SK-N-SH treated with all-trans-retinoic acid at 6 μM for 48 hours (cell line): Measurements from ENCODE around the gene MIAT.

ENCODE experiments used
- ATAC-seq: fragments of 200-7000 bp; cut with Tn5 transposase; 3 replicates; pipeline ENCODE4 v1.9.1; 2020; ENCODE audit warnings: mild to moderate bottlenecking, moderate library complexity
- ARNTL ChIP-seq: fragments of 450-650 bp; formaldehyde crosslinking; IDR thresholded peaks from 2 replicates; pipeline ENCODE4 v1.5.0; 2020; ENCODE audit warnings: low read depth, mild to moderate bottlenecking, moderate library complexity, borderline replicate concordance
- CREB5 ChIP-seq: fragments of 250-450 bp; sonication (Bioruptor Pico); IDR thresholded peaks from 2 replicates; pipeline ENCODE4 v1.5.1; 2020; ENCODE audit warnings: low read depth, mild to moderate bottlenecking, moderate library complexity
- CSRNP3 ChIP-seq: fragments of 250-450 bp; sonication (Bioruptor Pico); IDR thresholded peaks from 2 replicates; pipeline ENCODE4 v1.5.1; 2021; ENCODE audit warnings: mild to moderate bottlenecking, moderate library complexity
- GLIS3 ChIP-seq: fragments of 250-450 bp; sonication (Bioruptor Pico); IDR thresholded peaks from 2 replicates; pipeline ENCODE4 v1.5.0; 2020; ENCODE audit warnings: mild to moderate bottlenecking, moderate library complexity
- ISL1 ChIP-seq: fragments of 250-450 bp; sonication (Bioruptor Pico); IDR thresholded peaks from 2 replicates; pipeline ENCODE4 v2.1.2; 2022; ENCODE audit warnings: mild to moderate bottlenecking, moderate library complexity
- OSR1 ChIP-seq: fragments of 250-450 bp; sonication (Bioruptor Pico); IDR thresholded peaks from 2 replicates; pipeline ENCODE4 v1.8.0; 2022; ENCODE audit warnings: moderate library complexity, mild to moderate bottlenecking, inconsistent platforms
- PATZ1 ChIP-seq: fragments of 250-450 bp; sonication (Bioruptor Pico); IDR thresholded peaks from 2 replicates; pipeline ENCODE4 v1.8.0; 2020; ENCODE audit warnings: mild to moderate bottlenecking, moderate library complexity, borderline replicate concordance
- POU6F1 ChIP-seq: fragments of 250-450 bp; sonication (Bioruptor Pico); IDR thresholded peaks from 2 replicates; pipeline ENCODE4 v1.8.0; 2021; ENCODE audit warnings: low read depth, mild to moderate bottlenecking, moderate library complexity, borderline replicate concordance
- PPARA ChIP-seq: fragments of 250-450 bp; sonication (Bioruptor Pico); IDR thresholded peaks from 2 replicates; pipeline ENCODE4 v1.5.0; 2020; ENCODE audit warnings: mild to moderate bottlenecking, borderline replicate concordance
- RARB ChIP-seq: fragments of 250-450 bp; sonication (Bioruptor Pico); IDR thresholded peaks from 2 replicates; pipeline ENCODE4 v1.8.0; 2021; ENCODE audit warnings: mild to moderate bottlenecking, moderate library complexity
- SNAI2 ChIP-seq: fragments of 250-450 bp; sonication (Bioruptor Pico); IDR thresholded peaks from 2 replicates; pipeline ENCODE4 v1.5.0; 2020; ENCODE audit warnings: mild to moderate bottlenecking, moderate library complexity
- TCF4 ChIP-seq: fragments of 250-450 bp; sonication (Bioruptor Pico); IDR thresholded peaks from 2 replicates; pipeline ENCODE4 v1.8.0; 2021; ENCODE audit warnings: mild to moderate bottlenecking, moderate library complexity, borderline replicate concordance
- TOX ChIP-seq: fragments of 250-450 bp; sonication (Bioruptor Pico); IDR thresholded peaks from 2 replicates; pipeline ENCODE4 v1.8.0; 2021; ENCODE audit warnings: mild to moderate bottlenecking, moderate library complexity, borderline replicate concordance
- TSHZ2 ChIP-seq: fragments of 250-450 bp; sonication (Bioruptor Pico); IDR thresholded peaks from 2 replicates; pipeline ENCODE4 v1.5.0; 2020; ENCODE audit warnings: mild to moderate bottlenecking, moderate library complexity
- ZC3H10 ChIP-seq: fragments of 250-450 bp; sonication (Bioruptor Pico); IDR thresholded peaks from 2 replicates; pipeline ENCODE4 v1.5.1; 2021; ENCODE audit warnings: mild to moderate bottlenecking, moderate library complexity
- ZFP3 ChIP-seq: fragments of 250-450 bp; sonication (Bioruptor Pico); IDR thresholded peaks from 2 replicates; pipeline ENCODE4 v1.5.0; 2020; ENCODE audit warnings: mild to moderate bottlenecking, moderate library complexity
- ZFP30 ChIP-seq: fragments of 450-650 bp; formaldehyde crosslinking; IDR thresholded peaks from 2 replicates; pipeline ENCODE4 v1.5.0; 2022; ENCODE audit warnings: mild to moderate bottlenecking, moderate library complexity
- ZNF565 ChIP-seq: fragments of 450-650 bp; formaldehyde crosslinking; conservative IDR thresholded peaks from 2 replicates; pipeline ENCODE4 v1.5.0; 2020; ENCODE audit warnings: low read depth, mild to moderate bottlenecking, moderate library complexity
- ZNF70 ChIP-seq: fragments of 450-650 bp; formaldehyde crosslinking; IDR thresholded peaks from 2 replicates; pipeline ENCODE4 v1.5.0; 2020; ENCODE audit warnings: mild to moderate bottlenecking, moderate library complexity
- ZNF8 ChIP-seq: fragments of 450-650 bp; formaldehyde crosslinking; IDR thresholded peaks from 2 replicates; pipeline ENCODE4 v1.5.0; 2020; ENCODE audit warnings: mild to moderate bottlenecking, moderate library complexity

The MIAT gene

GRCh38 chr22:26674211-26675190 is 17.1 kb downstream of the MIAT start:
- no peak for TF ChIP-seq RARB (CRISPR knock-in tag)
- TF ChIP-seq CREB5 (CRISPR knock-in tag): no peak
- TF ChIP-seq TCF4: no peak
- TF ChIP-seq ISL1 (CRISPR knock-in tag): no peak
- TF ChIP-seq POU6F1 (CRISPR knock-in tag): no peak
- TF ChIP-seq OSR1: no peak
- TF ChIP-seq TOX: no peak
- TF ChIP-seq CSRNP3 (CRISPR knock-in tag): no peak
- TF ChIP-seq ZC3H10: no peak
- no peak for TF ChIP-seq ZNF8 (CRISPR knock-in tag)
- no peak for TF ChIP-seq SNAI2
- TF ChIP-seq PPARA (CRISPR knock-in tag): no peak
- TF ChIP-seq PATZ1: no peak
- TF ChIP-seq GLIS3 (CRISPR knock-in tag): no peak
- TF ChIP-seq ARNTL (CRISPR knock-in tag): no peak
- TF ChIP-seq ZNF565: no peak
- TF ChIP-seq ZFP3 (CRISPR knock-in tag): no peak
- no peak for TF ChIP-seq TSHZ2
- no peak for TF ChIP-seq ZNF70 (CRISPR knock-in tag)
- ATAC-seq: no peak

GRCh38 chr22:26675687-26676268 is 18.4 kb downstream of the MIAT start:
- no peak for ATAC-seq
- TF ChIP-seq PPARA (CRISPR knock-in tag): no peak
- TF ChIP-seq TOX: no peak
- no peak for TF ChIP-seq TSHZ2
- TF ChIP-seq ZFP30 (CRISPR knock-in tag): no peak
- no peak for TF ChIP-seq CREB5 (CRISPR knock-in tag)
